OCI-LY3 (cell line): ENCODE results near the gene DVL2.

Experiments
- CTCF ChIP-seq: fragments of 200-600, 300-600 bp; sonication (generic); IDR thresholded peaks from 2 replicates; pipeline ENCODE4 v1.5.1; 2014; ENCODE audit warnings: antibody characterized with exemption, low read length, low read depth
- EZH2phosphoT487 ChIP-seq: fragments of 200-600 bp; shearing (Covaris generic); IDR thresholded peaks from 2 replicates; pipeline ENCODE4 v1.6.1; 2018; ENCODE audit warnings: antibody characterized with exemption, mixed run types, low read depth

- TF ChIP-seq CTCF (no peak), EZH2phosphoT487 (no peak)
These were observed 19.1 kb downstream of the DVL2 start for GRCh38 chr17:7215136-7215638.
